ENCODE measurements around the gene RNF223. TPM values are rescaled to one million over a fixed set of nuclear protein-coding genes. Genes with fewer than 3 reads are reported as not detected.

The RNF223 gene
- total RNA-seq (2021): not detected in 2 replicates
- long read RNA-seq: 0 reads

GRCh38 chr1:1073743-1074587, at the start of gene RNF223:
RNF223 (minus strand) TSS chr1:1074306; CDS start chr1:1072566, 1,740 bp downstream.
- no peaks in the 10 kb centered on the region for H3K23me2 ChIP-seq (ENCODE audit: insufficient read length, low read depth, low read length, poor library complexity, severe bottlenecking)
- H2AK5ac ChIP-seq (ENCODE audit: insufficient read length, low read length): no peak within 1 kb of the TSS
- H3T11ph ChIP-seq (ENCODE audit: low read length): no peak within 1 kb of the TSS
- no peak within 1 kb of the TSS; a peak in 1 of 5 replicates for H3K4me3 Mint-ChIP-seq
- no peak within 1 kb of the TSS for H3K23ac ChIP-seq (ENCODE audit: insufficient read length, low read depth, low read length)
- H2BK12ac ChIP-seq (ENCODE audit: insufficient read length, low read depth, low read length): no peak within 1 kb of the TSS
- H3K9me3 ChIP-seq (ENCODE audit: control insufficient read depth, low read depth, low read length): no peaks in the 10 kb centered on the region
- no peak within 1 kb of the TSS for H3K4ac ChIP-seq (ENCODE audit: low read depth, low read length)
- H3K4me2 ChIP-seq (ENCODE audit: insufficient read depth, insufficient read length, low read length): no peak within 1 kb of the TSS
- peak within 1 kb of the TSS in 1 of 3 experiments; percentile 38; a peak in 1 of 7 replicates for H3K27ac Mint-ChIP-seq
- H3K36me3 Mint-ChIP-seq (ENCODE audit: insufficient read depth in 1 of 3, low read depth in 3 of 3): no peaks in the 10 kb centered on the region
- H3K14ac ChIP-seq (ENCODE audit: insufficient read depth, low read length): no peak within 1 kb of the TSS; the same call in 1 of the 2 replicates
- H3K4me1 Mint-ChIP-seq: peaks cover 0 to 10% of the 10 kb centered on the region in 2 experiments; a peak in 2 of 4 replicates
- H2BK5ac ChIP-seq (ENCODE audit: insufficient read length, low read length): no peak within 1 kb of the TSS
- H3K27me3 ChIP-seq (ENCODE audit: insufficient read depth, low read length): no peaks in the 10 kb centered on the region; the same call in 1 of the 2 replicates
- no peaks in the 10 kb centered on the region for H4K20me1 ChIP-seq (ENCODE audit: control insufficient read depth, insufficient read depth, insufficient read length)
- H2BK120ac ChIP-seq (ENCODE audit: low read depth, low read length, poor library complexity, severe bottlenecking): no peak within 1 kb of the TSS
- H3K9ac ChIP-seq (ENCODE audit: extremely low read depth, insufficient read length, low read length): no peak within 1 kb of the TSS
- no peak within 1 kb of the TSS for H2BK15ac ChIP-seq (ENCODE audit: low read depth, low read length)
- no peak within 1 kb of the TSS for H4K91ac ChIP-seq (ENCODE audit: insufficient read length, low read depth, low read length)
- TF ChIP-seq, protein P1, sequence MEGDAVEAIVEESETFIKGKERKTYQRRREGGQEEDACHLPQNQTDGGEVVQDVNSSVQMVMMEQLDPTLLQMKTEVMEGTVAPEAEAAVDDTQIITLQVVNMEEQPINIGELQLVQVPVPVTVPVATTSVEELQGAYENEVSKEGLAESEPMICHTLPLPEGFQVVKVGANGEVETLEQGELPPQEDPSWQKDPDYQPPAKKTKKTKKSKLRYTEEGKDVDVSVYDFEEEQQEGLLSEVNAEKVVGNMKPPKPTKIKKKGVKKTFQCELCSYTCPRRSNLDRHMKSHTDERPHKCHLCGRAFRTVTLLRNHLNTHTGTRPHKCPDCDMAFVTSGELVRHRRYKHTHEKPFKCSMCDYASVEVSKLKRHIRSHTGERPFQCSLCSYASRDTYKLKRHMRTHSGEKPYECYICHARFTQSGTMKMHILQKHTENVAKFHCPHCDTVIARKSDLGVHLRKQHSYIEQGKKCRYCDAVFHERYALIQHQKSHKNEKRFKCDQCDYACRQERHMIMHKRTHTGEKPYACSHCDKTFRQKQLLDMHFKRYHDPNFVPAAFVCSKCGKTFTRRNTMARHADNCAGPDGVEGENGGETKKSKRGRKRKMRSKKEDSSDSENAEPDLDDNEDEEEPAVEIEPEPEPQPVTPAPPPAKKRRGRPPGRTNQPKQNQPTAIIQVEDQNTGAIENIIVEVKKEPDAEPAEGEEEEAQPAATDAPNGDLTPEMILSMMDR (conservative IDR thresholded peaks at IDR 0.05): no peak
- no peaks in the 10 kb centered on the region for H3K4me1 ChIP-seq (ENCODE audit: insufficient read depth, low read length)
- no peak for DNase-seq
- no peaks in the 10 kb centered on the region for H3K79me1 ChIP-seq (ENCODE audit: insufficient read depth, low read depth, low read length, poor library complexity, severe bottlenecking)
- H3K18ac ChIP-seq (ENCODE audit: insufficient read length, low read depth, low read length): no peak within 1 kb of the TSS
- no peaks in the 10 kb centered on the region for H3K79me2 ChIP-seq (ENCODE audit: insufficient read depth, low read length)
- H3K9me3 Mint-ChIP-seq: no peaks in the 10 kb centered on the region; a peak in 1 of 5 replicates
- H4K8ac ChIP-seq (replicated peaks; ENCODE audit: insufficient read length, low read depth, low read length): no peak within 1 kb of the TSS
- no peak within 1 kb of the TSS for H3K56ac ChIP-seq (ENCODE audit: insufficient read length, low read depth, low read length)
- no peak within 1 kb of the TSS for H2BK20ac ChIP-seq (ENCODE audit: low read depth, low read length, poor library complexity, severe bottlenecking)
- no peak within 1 kb of the TSS for H3K27ac ChIP-seq (ENCODE audit: insufficient read length, low read depth, low read length)
- WGBS (ENCODE audit: extremely low coverage, insufficient read length, low lambda C conversion rate): no CpG with 5 or more reads among the region's 35 CpGs
- H4K5ac ChIP-seq (ENCODE audit: insufficient read length, low read depth, low read length): no peak within 1 kb of the TSS
- H2AFZ ChIP-seq (ENCODE audit: low read length): no peak within 1 kb of the TSS
- peaks cover 28% of the 10 kb centered on the region for H3K27me3 Mint-ChIP-seq (ENCODE audit: low read depth)
